ENCODE results near the gene MYO1H.
A peak's percentile ranks its signal among the peaks of the same experiment; 100 is the strongest.
"Not testable (repeated sequence)": the region's sequence is repeated elsewhere in the genome, so short reads cannot be mapped to it uniquely, and the experiment has no call there.

The MYO1H gene

DNA sequence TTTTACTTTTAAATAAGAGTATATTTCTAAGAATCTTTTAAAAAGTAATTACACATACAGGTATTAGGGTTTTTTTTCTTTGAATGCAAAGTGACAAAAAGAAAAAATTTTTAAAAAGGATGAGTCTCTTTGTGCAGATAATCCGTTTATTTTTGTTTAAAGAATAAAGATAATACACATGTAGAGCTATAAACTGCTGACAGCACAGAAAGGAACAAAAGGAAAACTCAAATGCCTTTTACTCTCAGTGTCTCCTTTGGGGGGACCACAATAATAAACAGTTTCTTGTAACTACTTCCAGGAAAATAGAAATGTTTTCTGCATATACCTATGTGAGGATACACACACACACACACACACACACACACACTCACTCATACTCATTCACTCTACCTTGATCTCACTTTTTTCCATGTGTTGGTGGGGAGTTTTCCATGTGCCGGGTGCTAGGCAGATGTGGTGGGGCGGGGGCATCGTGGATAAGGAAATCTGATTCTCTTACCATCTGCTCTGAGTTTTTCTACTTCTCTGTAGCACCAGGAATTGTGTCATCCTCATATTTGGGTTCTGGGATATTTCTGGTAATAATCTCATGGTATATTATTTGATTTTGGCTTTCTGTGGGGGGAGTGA, 71.3 kb downstream of the MYO1H start:
- no peak for DNase-seq

- DNase-seq, result no peak
Measured at GRCh38 chr12:109421355-109422087, 73.8 kb downstream of the MYO1H start.

GRCh38 chr12:109422251-109422650, 74.6 kb downstream of the MYO1H start:
- DNase-seq, result no peak

- no peak for DNase-seq
Measured at GRCh38 chr12:109423392-109423791, 75.7 kb downstream of the MYO1H start.

- DNase-seq, result peak; percentile 75 to 81
Measured at GRCh38 chr12:109428037-109428629, 80.4 kb downstream of the MYO1H start.

GRCh38 chr12:109428804-109429203, 81.1 kb downstream of the MYO1H start:
- DNase-seq, result not testable (repeated sequence)

GRCh38 chr12:109430244-109430643, 82.5 kb downstream of the MYO1H start:
- DNase-seq, result no peak

DNA sequence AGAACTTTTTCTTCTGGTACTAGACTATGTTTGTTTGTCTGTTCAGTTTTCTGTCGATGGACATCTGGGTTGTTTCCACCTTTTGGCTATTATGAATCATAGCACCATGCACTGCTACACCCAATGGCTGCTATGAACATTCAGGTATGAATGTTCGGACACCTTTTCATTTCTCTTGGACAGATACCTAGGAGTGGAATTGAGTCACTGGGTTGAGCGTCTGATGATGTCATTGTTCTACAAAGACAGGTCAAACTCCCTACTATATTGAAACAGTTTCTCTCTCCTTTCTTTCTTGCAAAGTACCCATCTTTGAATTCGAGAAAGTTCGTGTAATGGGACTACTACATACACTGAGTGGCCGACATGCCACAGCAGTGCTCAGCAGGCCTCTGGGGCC, 84.7 kb downstream of the MYO1H start:
- no peak for DNase-seq

- DNase-seq, result peak; percentile 86 to 88
Measured at GRCh38 chr12:109432842-109433304, 85.2 kb downstream of the MYO1H start.

DNA sequence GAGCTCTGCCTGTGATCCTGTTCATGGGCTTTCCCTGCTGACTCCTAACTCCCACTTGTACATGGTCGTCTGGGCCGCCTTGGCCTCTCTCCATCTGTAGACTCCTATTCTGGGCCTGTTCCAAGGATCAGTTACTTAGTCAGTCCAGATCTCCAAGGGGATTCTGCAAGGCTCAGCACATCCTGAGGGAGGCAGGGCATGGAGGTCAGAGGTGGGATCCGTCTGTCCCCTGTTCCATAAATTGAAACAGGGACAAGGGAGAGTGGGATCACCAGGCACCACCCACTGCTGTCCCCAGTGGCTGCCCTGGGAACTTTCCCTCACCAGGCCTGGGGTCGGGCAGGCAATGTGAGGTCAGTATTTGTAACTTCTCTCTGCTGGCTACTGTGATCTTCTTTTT, 85.9 kb downstream of the MYO1H start:
- no peak for DNase-seq

- DNase-seq, result no peak
Measured at GRCh38 chr12:109434582-109434981, 86.9 kb downstream of the MYO1H start.

- no peak for DNase-seq
Measured at GRCh38 chr12:109435428-109436187, 87.9 kb downstream of the MYO1H start.

DNA sequence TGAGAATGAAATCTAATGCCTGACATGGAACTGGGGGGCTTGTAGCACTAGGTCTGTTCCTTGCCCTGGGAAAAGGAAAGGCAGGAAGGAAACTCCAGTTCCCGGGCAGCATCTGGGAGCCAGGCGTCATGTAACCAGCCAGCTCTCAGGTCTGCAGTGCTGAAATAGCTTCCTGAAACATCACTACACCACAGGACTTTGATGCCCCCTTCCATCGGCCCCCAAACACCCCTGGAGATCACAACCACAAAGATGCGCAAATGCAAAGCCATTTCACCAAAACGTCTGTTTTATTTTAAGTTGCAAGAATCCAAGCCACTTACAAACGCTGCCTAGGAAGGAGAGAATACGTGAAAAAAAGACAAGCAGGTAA, 88.5 kb downstream of the MYO1H start:
- no peak for DNase-seq

DNA sequence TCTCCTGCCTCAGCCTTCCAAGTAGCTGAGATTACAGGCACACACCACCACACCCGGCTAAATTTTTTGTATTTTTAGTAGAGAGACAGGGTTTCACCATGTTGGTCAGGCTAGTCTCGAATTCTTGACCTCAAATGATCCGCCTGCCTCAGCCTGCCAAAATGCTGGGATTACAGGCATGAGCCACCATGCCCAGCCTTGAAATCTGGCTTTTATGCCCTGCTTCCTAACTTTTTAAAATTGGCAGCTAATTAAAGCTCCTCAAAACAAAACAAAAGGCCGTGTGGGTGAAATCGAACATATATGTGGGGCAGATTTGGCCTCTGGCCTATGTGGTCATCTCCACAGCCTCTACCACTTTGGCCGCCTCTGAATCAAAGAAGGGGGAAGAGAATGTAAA, 91.5 kb downstream of the MYO1H start:
- DNase-seq, result no peak

DNA sequence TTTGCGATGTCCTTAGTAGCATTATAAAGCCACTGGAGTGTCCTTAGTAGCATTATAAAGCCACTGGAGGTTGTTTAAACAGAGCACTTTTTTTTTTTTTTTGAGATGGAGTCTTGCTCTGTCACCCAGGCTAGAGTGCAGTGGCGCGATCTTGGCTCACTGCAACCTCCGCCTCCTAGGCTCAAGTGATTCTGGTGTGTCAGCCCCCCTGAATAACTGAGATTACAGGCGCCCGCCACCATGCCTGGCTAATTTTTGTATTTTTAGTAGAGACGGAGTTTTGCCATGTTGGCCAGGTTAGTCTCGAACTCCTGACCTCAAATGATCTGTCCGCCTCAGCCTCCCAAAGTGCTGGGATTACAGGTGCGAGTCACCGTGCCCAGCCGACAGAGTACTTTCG, 92.3 kb downstream of the MYO1H start:
- DNase-seq, result not testable (repeated sequence)

DNA sequence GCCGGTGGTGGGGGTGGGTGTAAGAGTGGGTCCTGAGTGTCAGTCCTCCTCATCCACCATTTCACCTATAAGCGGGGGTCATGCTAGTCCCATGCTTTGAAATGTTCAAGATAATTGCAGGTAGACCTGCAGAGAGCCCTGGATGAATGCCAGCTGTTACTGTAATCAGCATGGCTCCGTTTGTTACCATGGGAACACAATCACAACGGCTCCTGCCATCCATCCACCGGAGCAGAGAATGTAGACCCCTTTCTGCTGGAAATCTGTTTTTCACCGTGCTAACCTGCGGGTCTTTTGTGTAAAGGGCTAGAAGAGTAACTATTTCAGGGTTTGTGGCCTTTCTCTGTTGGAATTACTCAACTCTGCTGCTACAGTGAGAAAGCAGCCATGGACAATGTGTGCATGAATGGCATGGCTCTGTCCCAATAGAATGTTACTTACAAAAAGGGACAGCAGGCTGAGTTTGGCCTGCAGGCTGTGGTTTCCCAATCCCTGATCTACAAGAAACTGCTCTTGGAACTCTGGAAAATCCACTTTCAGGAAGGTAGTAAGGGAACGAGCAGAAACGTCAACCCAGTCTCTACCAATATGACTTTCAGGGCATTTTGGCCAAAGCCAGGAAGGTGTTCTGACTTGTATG, 93.3 kb downstream of the MYO1H start:
- no peak for DNase-seq

GRCh38 chr12:109443794-109444193, 96.1 kb downstream of the MYO1H start:
- no peak for DNase-seq

GRCh38 chr12:109444259-109444658, 96.6 kb downstream of the MYO1H start:
- no peak for DNase-seq

DNA sequence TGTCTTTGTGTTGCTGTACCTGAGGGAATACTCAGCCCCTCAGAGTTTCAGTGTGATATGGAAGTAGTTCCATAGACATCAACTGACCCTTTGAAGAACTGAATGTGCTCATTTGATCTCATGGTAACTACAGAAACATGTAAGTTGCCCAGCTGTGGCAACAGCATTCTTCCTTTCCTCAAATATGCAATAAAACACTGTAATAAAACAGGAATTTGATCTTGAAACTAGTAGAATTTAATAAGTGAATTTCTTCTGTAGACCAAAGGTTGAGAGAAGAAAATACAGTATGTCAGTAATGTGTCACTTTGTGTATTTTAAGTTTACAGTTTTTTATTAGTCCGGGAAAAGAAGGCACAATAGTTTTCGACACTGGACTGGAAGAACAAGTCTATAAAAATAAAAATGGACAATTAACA, 97.5 kb downstream of the MYO1H start:
- DNase-seq, result no peak

DNA sequence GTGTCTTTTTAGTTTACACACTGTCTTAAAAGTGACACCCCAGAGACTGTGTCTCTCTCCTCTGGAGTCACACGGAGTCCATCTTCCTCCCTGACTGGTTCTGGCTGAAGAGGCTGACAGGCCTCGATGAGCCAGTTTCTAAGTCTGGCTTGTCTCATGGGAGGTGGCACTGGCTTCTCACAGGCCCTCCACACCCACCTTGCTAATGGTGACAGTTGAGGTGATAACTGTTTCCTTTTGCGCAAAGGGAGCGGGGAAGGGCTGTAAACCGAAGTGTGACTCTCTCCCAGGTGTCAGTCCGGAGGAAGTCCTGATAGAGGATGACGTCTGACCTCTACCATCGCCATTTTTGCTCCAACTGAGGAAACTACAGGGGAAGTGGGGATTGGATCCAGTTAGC, 99.2 kb downstream of the MYO1H start:
- no peak for DNase-seq

DNA sequence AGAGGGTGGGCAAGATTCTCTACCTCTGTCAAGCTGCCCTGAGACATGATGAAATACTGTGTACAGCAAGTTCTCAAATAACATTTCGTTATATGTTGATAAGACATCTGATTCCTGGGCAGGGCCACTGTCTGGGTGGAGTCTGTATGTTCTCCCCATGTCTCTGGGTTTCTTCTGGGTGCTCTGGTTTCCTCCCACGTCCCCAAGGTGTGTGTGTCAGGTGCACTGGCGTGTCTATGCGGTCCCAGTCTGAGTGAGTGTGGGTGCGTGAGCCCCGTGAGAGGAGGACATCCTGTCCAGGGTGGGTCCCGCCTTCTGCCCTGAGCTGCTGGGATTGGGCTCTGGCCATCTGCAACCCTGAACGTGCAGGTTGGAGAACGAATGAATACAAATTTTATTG, 99.8 kb downstream of the MYO1H start:
- no peak for DNase-seq

GRCh38 chr12:109448272-109448671, 100.6 kb downstream of the MYO1H start:
- no peak for DNase-seq

Measured in activated CD4-positive, alpha-beta T cell treated with anti-CD3 and anti-CD28 coated beads, Interleukin-2, amount 50 U/mL, for 48 hours (primary cell).